ENCODE data around the gene LASP1NB.
"Not testable (repeated sequence)": the region's sequence is repeated elsewhere in the genome, so short reads cannot be mapped to it uniquely, and the experiment has no call there.

DNA sequence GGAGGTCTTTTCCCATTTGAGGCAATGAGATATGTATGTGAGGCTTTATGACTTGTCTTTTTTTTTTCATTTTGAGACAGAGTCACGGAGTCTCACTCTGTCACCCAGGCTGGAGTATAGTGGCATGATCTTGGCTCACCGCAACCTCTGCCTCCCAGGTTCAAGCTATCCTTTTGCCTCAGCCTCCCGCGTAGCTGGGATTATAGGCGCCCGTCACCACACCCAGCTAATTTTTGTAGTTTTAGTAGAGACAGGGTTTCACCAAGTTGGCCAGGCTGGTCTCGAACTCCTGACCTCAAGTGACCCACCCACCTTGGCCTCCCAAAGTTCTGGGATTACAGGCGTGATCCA is 13.7 kb upstream of the LASP1NB start:
- TF ChIP-seq EZH2phosphoT487 (IDR thresholded peaks at IDR 0.05; ENCODE audit: insufficient read depth, low read depth); EZH2 (IDR thresholded peaks at IDR 0.05; ENCODE audit: insufficient read depth, poor library complexity, severe bottlenecking): not testable (repeated sequence)
